ENCODE data around the gene USP2. TPM values are rescaled to one million over a fixed set of nuclear protein-coding genes. Genes with fewer than 3 reads are reported as not detected.

The USP2 gene
- total and polyA plus RNA-seq, 2 donors (not counting 1 experiment from before 2014, with no cell fraction given): 0.66 to 2.3 TPM

DNA sequence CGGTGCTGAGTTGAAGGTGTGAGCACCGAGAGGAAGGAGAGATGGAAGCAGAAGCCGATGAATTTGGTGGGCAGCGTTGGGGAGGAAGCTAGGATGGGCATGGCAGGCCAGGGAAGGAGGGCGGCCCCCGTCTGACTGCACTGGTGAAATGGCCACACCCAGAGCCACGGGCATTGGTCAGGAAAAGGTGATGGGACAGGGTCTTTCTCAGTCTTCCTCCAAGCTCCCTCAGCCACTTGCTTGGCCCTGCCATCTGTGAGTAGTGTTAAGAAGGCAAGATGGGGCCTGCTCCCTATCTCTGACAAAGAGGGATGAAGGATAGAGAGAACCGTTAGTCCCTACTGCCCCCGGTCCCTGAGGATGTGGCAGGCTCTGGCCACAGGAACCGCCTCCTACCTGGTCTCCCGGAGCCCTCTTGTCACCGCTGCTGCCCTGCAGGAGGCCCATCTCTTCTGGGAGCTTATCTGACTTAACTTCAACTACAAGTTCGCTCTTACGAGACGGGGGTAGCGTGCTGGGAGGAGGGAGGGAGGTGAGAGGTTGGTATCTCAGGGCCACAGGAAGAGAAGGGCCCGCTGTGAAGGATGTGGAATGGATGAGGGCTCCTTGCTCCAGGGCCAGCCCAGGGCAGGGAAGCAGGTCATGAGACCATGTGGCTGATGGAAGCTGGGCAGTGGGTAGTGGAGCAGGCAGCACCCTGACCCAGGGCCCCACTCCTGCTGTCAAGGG lies 71.4 kb downstream of the USP2 start:
- Histone ChIP-seq H3K27me3 (ENCODE audit: control insufficient read depth, insufficient read depth, low read length) (no peaks in the 10 kb centered on the region), H2AFZ (ENCODE audit: low read length) (no peak overlapping the region), H3K9ac (ENCODE audit: insufficient read depth, low read length) (no peak overlapping the region), H3K9me3 (ENCODE audit: control insufficient read depth, insufficient read depth, low read depth, low read length) (no peaks in the 10 kb centered on the region), H3K4me2 (ENCODE audit: extremely low read depth, insufficient read depth, low read length) (no peak overlapping the region), H3K27ac (ENCODE audit: insufficient read depth, low read length) (no peak overlapping the region), H3K79me2 (ENCODE audit: control insufficient read depth, insufficient read depth, low read length) (no peaks in the 10 kb centered on the region), H3K4me1 (ENCODE audit: control insufficient read depth, extremely low read depth, insufficient read depth, low read length) (peaks cover 5% of the 10 kb centered on the region), H3K4me3 (replicated peaks in 1 of 4; ENCODE audit: control extremely low read depth in 1 of 4, insufficient read depth in 1 of 4, low read depth in 3 of 4, low read length in 4 of 4) (no peak overlapping the region), H3K36me3 (ENCODE audit: control insufficient read depth, insufficient read depth, low read length) (peaks cover 6% of the 10 kb centered on the region), H4K20me1 (ENCODE audit: control insufficient read depth, extremely low read depth, insufficient read depth, low read length) (no peaks in the 10 kb centered on the region)
- TF ChIP-seq, protein P1, sequence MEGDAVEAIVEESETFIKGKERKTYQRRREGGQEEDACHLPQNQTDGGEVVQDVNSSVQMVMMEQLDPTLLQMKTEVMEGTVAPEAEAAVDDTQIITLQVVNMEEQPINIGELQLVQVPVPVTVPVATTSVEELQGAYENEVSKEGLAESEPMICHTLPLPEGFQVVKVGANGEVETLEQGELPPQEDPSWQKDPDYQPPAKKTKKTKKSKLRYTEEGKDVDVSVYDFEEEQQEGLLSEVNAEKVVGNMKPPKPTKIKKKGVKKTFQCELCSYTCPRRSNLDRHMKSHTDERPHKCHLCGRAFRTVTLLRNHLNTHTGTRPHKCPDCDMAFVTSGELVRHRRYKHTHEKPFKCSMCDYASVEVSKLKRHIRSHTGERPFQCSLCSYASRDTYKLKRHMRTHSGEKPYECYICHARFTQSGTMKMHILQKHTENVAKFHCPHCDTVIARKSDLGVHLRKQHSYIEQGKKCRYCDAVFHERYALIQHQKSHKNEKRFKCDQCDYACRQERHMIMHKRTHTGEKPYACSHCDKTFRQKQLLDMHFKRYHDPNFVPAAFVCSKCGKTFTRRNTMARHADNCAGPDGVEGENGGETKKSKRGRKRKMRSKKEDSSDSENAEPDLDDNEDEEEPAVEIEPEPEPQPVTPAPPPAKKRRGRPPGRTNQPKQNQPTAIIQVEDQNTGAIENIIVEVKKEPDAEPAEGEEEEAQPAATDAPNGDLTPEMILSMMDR (conservative IDR thresholded peaks at IDR 0.05 in 1 of 2, IDR thresholded peaks at IDR 0.05 in 1 of 2; ENCODE audit: low read depth in 1 of 2, low read length in 2 of 2): no peak
- TF ChIP-seq EZH2 (IDR thresholded peaks at IDR 0.05; ENCODE audit: low read length, missing control alignments): no peak
- DNase-seq (ENCODE audit: low read depth in 2 of 2): no peak

DNA sequence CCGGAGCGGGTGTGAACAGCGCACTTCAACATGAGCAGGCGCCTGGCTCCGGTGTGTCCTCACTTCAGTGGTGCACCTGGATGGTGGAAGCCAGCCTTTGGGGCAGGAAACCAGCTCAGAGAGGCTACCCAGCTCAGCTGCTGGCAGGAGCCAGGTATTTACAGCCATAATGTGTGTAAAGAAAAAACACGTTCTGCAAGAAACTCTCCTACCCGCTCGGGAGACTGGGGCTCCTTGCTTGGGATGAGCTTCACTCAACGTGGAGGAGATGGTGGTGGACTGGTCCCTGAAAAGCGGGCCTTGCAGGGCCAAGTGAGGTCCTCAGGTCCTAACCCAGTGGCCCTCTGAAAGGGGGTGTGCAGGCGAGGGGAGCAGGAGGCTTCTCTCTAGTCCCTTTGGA lies 72.1 kb downstream of the USP2 start:
- H4K20me1 ChIP-seq (ENCODE audit: control insufficient read depth, extremely low read depth, insufficient read depth, low read length): no peaks in the 10 kb centered on the region
- H3K4me2 ChIP-seq (ENCODE audit: extremely low read depth, insufficient read depth, low read length): no peak overlapping the region
- no peak overlapping the region for H3K9ac ChIP-seq (ENCODE audit: insufficient read depth, low read length)
- no peaks in the 10 kb centered on the region for H3K79me2 ChIP-seq (ENCODE audit: control insufficient read depth, insufficient read depth, low read length)
- no peak overlapping the region for H3K27ac ChIP-seq (ENCODE audit: insufficient read depth, low read length)
- peaks cover 5% of the 10 kb centered on the region for H3K4me1 ChIP-seq (ENCODE audit: control insufficient read depth, extremely low read depth, insufficient read depth, low read length)
- H3K36me3 ChIP-seq (ENCODE audit: control insufficient read depth, insufficient read depth, low read length): peaks cover 6% of the 10 kb centered on the region
- no peak for TF ChIP-seq EZH2 (IDR thresholded peaks at IDR 0.05; ENCODE audit: low read length, missing control alignments)
- TF ChIP-seq, protein P1 (conservative IDR thresholded peaks at IDR 0.05 in 1 of 2, IDR thresholded peaks at IDR 0.05 in 1 of 2; ENCODE audit: low read depth in 1 of 2, low read length in 2 of 2): no peak
- no peaks in the 10 kb centered on the region for H3K27me3 ChIP-seq (ENCODE audit: control insufficient read depth, insufficient read depth, low read length)
- no peak overlapping the region for H2AFZ ChIP-seq (ENCODE audit: low read length)
- H3K9me3 ChIP-seq (ENCODE audit: control insufficient read depth, insufficient read depth, low read depth, low read length): no peaks in the 10 kb centered on the region
- no peak overlapping the region for H3K4me3 ChIP-seq (replicated peaks in 1 of 4; ENCODE audit: control extremely low read depth in 1 of 4, insufficient read depth in 1 of 4, low read depth in 3 of 4, low read length in 4 of 4)
- DNase-seq (ENCODE audit: low read depth in 2 of 2): no peak

- no peaks in the 10 kb centered on the region for H3K79me2 ChIP-seq (ENCODE audit: control insufficient read depth, insufficient read depth, low read length)
- no peak for DNase-seq (ENCODE audit: low read depth in 2 of 2)
- H3K27me3 ChIP-seq (ENCODE audit: control insufficient read depth, insufficient read depth, low read length): no peaks in the 10 kb centered on the region
- H3K9me3 ChIP-seq (ENCODE audit: control insufficient read depth, insufficient read depth, low read depth, low read length): no peaks in the 10 kb centered on the region
- H3K9ac ChIP-seq (ENCODE audit: insufficient read depth, low read length): no peak overlapping the region
- peaks cover 8% of the 10 kb centered on the region for H3K36me3 ChIP-seq (ENCODE audit: control insufficient read depth, insufficient read depth, low read length)
- H4K20me1 ChIP-seq (ENCODE audit: control insufficient read depth, extremely low read depth, insufficient read depth, low read length): no peaks in the 10 kb centered on the region
- no peak overlapping the region for H3K27ac ChIP-seq (ENCODE audit: insufficient read depth, low read length)
- no peak for TF ChIP-seq EZH2 (IDR thresholded peaks at IDR 0.05; ENCODE audit: low read length, missing control alignments)
- TF ChIP-seq, protein P1 (conservative IDR thresholded peaks at IDR 0.05 in 1 of 2, IDR thresholded peaks at IDR 0.05 in 1 of 2; ENCODE audit: low read depth in 1 of 2, low read length in 2 of 2): no peak
- no peak overlapping the region for H3K4me2 ChIP-seq (ENCODE audit: extremely low read depth, insufficient read depth, low read length)
- H3K4me1 ChIP-seq (ENCODE audit: control insufficient read depth, extremely low read depth, insufficient read depth, low read length): peaks cover 5% of the 10 kb centered on the region
- H3K4me3 ChIP-seq (replicated peaks in 1 of 4; ENCODE audit: control extremely low read depth in 1 of 4, insufficient read depth in 1 of 4, low read depth in 3 of 4, low read length in 4 of 4): no peak overlapping the region
- H2AFZ ChIP-seq (ENCODE audit: low read length): no peak overlapping the region
These were observed 73.5 kb downstream of the USP2 start for GRCh38 chr11:119307974-119308373.
